HG02981 (cell line): ENCODE results near the gene SOX2.

ENCODE experiments used
- ATAC-seq: cut with Tn5 transposase; IDR thresholded peaks from one replicate; pipeline ENCODE4 v1.9.1; 2021; ENCODE audit warnings: mild to moderate bottlenecking, moderate library complexity; ENCODE audit not compliant: unreplicated experiment

SOX2 gene

GRCh38 chr3:181703601-181704420, 7.9 kb upstream of the SOX2 start:
- no peak for ATAC-seq

- no peak for ATAC-seq
Measured at GRCh38 chr3:181704421-181705085, 7.2 kb upstream of the SOX2 start.

- ATAC-seq: no peak
Measured at GRCh38 chr3:181705086-181705480, 6.6 kb upstream of the SOX2 start.

- ATAC-seq: no peak
Measured at GRCh38 chr3:181707980-181708379, 3.7 kb upstream of the SOX2 start.

GRCh38 chr3:181709537-181710279, 2.0 kb upstream of the SOX2 start:
- no peak for ATAC-seq

- ATAC-seq: no peak
Measured at GRCh38 chr3:181710345-181711291, 1.1 kb upstream of the SOX2 start.

- ATAC-seq: no peak
Measured at GRCh38 chr3:181712226-181712552, 464 bp downstream of the SOX2 start.

GRCh38 chr3:181712553-181713279, 991 bp downstream of the SOX2 start:
- no peak for ATAC-seq

GRCh38 chr3:181713280-181713647, 1.5 kb downstream of the SOX2 start:
- ATAC-seq: no peak

- ATAC-seq: no peak
Measured at GRCh38 chr3:181713676-181714612, 2.2 kb downstream of the SOX2 start.

- ATAC-seq: no peak
Measured at GRCh38 chr3:181715571-181716340, 4.0 kb downstream of the SOX2 start.

- no peak for ATAC-seq
Measured at GRCh38 chr3:181716966-181717365, 5.2 kb downstream of the SOX2 start.

- no peak for ATAC-seq
Measured at GRCh38 chr3:181717549-181718171, 5.9 kb downstream of the SOX2 start.

- no peak for ATAC-seq
Measured at GRCh38 chr3:181718369-181718768, 6.6 kb downstream of the SOX2 start.

- no peak for ATAC-seq
Measured at GRCh38 chr3:181718987-181719911, 7.5 kb downstream of the SOX2 start.

GRCh38 chr3:181719991-181720680, 8.4 kb downstream of the SOX2 start:
- ATAC-seq: no peak
